Kidney (tissue), 14 donors: ENCODE data around the gene ABHD16B. TPM values are rescaled to one million over a fixed set of nuclear protein-coding genes. Genes with fewer than 3 reads are reported as not detected.
"Not testable (repeated sequence)": the region's sequence is repeated elsewhere in the genome, so short reads cannot be mapped to it uniquely, and the experiment has no call there.

Experiments
- DNase-seq, 5 donors: peaks; one replicate each; pipeline ENCODE4 v3.0.0-alpha.2; 2013 to 2020
- FAIRE-seq: peaks from 2 replicates; lab custom pipeline; 2012; peaks lifted over from hg19 to GRCh38; lab: Jason Lieb, UNC
- H3K27ac ChIP-seq, 2 donors: one replicate each; pipeline ENCODE4 v1.7.0; 2013; ENCODE audit warnings: low read depth in 2 of 2, low read length in 2 of 2, inconsistent platforms in 1 of 2
- H3K27me3 ChIP-seq: one replicate; pipeline ENCODE4 v1.7.1; 2013; ENCODE audit warnings: low read length, inconsistent platforms; ENCODE audit not compliant: control insufficient read depth, insufficient read depth
- H3K36me3 ChIP-seq, 3 donors: one replicate each; pipeline versions ENCODE4 v1.7.0 to v1.7.1; 2013; ENCODE audit warnings: low read length in 3 of 3, control low read depth in 1 of 3, inconsistent platforms in 1 of 3; ENCODE audit not compliant: insufficient read depth in 3 of 3, control insufficient read depth in 2 of 3
- H3K4me1 ChIP-seq, 3 donors: one replicate each; pipeline versions ENCODE4 v1.7.0 to v1.7.1; 2013; ENCODE audit warnings: low read length in 3 of 3, inconsistent platforms in 1 of 3, low read depth in 1 of 3; ENCODE audit not compliant: control insufficient read depth in 2 of 3, insufficient read depth in 2 of 3
- H3K4me3 ChIP-seq, 3 donors: one replicate each; pipeline versions ENCODE4 v1.7.0 to v1.8.1; 2013; ENCODE audit warnings: low read length in 3 of 3, control low read depth in 1 of 3, inconsistent platforms in 1 of 3
- H3K9ac ChIP-seq, 3 donors: one replicate each; pipeline versions ENCODE4 v1.7.0 to v1.7.1; 2013; ENCODE audit warnings: low read length in 3 of 3, control low read depth in 1 of 3, inconsistent platforms in 1 of 3
- H3K9me3 ChIP-seq, 3 donors: one replicate each; pipeline versions ENCODE4 v1.7.0 to v1.7.1; 2013; ENCODE audit warnings: low read length in 3 of 3, control low read depth in 1 of 3, inconsistent platforms in 1 of 3; ENCODE audit not compliant: control insufficient read depth in 2 of 3, insufficient read depth in 1 of 3
- intact Hi-C: fragments of 100-400 bp; cut with DNase I; formaldehyde crosslinking; loops from one replicate; pipeline ENCODE4 v1.11.1; 2022
- polyA plus RNA-seq: library from polyadenylated mRNA; stranded (reverse); fragments of 350-450 nt; fragmentation: Illumina TruSeq; extraction: RNeasy Lipid Tissue Mini Kit (QIAGEN cat#74804); gene quantifications from one replicate; pipeline ENCODE4 v1.2.3, GENCODE V29; 2014; ENCODE audit warnings: low read depth, low replicate concordance; ENCODE audit not compliant: insufficient read depth
- total RNA-seq: library from RNA; stranded (reverse); fragmentation: NEBNext Ultra II Directional; extraction: Animal tissue kit (Norgen Biotek cat#: 25700); gene quantifications from one replicate; pipeline ENCODE4 v1.2.1, GENCODE V29; 2021
- TF ChIP-seq, protein P1 (sequence below): IDR thresholded peaks from 3 replicates; pipeline ENCODE4 v1.5.1; 2012; ENCODE audit warnings: mild to moderate bottlenecking, moderate library complexity, borderline replicate concordance; ENCODE audit not compliant: insufficient read depth; ENCODE audit errors: extremely low read depth
- donor health status: control.
- donor health status: control.
- donor health status: control.
- donor health status: control.
- donor health status: control.
- donor health status: DM: yes; HTN: yes; CAD: no.
- donor health status: Normal renal cell carcinoma (clear cell type).

Gene ABHD16B
- total and polyA plus RNA-seq, 2 donors from 2014 or later = not detected

DNA sequence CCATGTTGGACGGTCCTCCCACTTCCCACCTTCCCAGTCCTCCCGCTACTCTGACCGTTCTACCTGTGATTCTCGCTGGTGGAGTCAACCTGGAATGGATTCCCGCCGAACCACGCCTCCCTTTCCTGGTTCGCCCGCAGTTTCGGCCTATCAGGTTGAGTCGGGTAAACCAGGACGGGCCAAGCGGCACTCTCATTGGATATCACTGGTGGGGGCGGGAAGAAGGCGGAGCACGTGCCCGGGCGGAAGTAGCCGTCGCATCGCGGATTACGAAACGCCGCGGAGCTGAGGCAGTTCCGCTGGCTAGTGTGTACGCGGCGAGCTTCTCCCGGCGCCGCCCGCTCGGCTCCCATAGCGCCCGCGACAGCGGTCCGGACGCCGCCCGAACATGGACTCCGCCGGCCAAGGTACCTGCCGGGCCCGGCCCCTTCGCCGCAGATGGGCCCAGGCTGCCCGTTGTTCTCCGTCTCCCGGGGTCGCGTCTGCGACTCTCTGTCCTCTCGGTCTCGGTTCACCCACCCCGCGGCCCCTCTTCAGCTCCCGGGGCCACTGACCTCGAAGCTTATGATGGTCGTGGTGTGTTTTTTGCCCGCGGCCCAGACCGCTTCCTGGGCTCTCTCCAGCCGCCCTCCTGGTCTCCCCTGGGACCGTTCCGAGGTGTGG, 3.8 kb downstream of the ABHD16B start, which contains the start of gene TPD52L2:
TPD52L2 (plus strand) TSS at position 293 of the 663 bp plus-strand sequence; CDS start at position 389, 96 bp downstream.
- FAIRE-seq = peak; percentile 92
- Histone ChIP-seq H3K36me3 (peaks cover 0 to 12% (median 7%) of the 10 kb centered on the region in 3 donors), H3K27me3 (no peaks in the 10 kb centered on the region), H3K4me1 (peaks cover 0 to 9% (median 7%) of the 10 kb centered on the region in 3 donors), H3K27ac (peak within 1 kb of the TSS; percentile 90 to 92), H3K9ac (peak within 1 kb of the TSS; percentile 63 to 81 (median 79)), H3K9me3 (no peaks in the 10 kb centered on the region), H3K4me3 (peak within 1 kb of the TSS; percentile 78 to 84 (median 81))
- DNase-seq = peak; percentile 99
- intact Hi-C loops = no loop called here
- TF ChIP-seq, protein P1, sequence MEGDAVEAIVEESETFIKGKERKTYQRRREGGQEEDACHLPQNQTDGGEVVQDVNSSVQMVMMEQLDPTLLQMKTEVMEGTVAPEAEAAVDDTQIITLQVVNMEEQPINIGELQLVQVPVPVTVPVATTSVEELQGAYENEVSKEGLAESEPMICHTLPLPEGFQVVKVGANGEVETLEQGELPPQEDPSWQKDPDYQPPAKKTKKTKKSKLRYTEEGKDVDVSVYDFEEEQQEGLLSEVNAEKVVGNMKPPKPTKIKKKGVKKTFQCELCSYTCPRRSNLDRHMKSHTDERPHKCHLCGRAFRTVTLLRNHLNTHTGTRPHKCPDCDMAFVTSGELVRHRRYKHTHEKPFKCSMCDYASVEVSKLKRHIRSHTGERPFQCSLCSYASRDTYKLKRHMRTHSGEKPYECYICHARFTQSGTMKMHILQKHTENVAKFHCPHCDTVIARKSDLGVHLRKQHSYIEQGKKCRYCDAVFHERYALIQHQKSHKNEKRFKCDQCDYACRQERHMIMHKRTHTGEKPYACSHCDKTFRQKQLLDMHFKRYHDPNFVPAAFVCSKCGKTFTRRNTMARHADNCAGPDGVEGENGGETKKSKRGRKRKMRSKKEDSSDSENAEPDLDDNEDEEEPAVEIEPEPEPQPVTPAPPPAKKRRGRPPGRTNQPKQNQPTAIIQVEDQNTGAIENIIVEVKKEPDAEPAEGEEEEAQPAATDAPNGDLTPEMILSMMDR = no peak

DNA sequence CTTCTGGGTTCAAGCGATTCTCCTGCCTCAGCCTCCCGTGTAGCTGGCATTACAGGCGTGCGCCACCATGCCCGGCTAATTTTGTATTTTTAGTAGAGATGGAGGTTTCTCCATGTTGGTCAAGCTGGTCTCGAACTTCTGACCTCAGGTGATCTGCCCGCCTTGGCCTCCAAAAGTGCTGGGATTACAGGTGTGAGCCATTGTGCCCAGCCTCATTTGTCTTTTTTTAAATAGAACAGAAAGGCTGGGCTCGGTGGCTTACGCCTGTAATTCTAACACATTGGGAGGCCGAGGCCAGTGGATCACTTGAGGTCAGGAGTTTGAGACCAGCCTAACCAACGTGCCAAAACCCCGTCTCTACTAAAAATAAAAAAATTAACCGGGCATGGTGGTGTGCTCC, 5.7 kb downstream of the ABHD16B start:
- H3K27ac ChIP-seq, intact Hi-C loops, FAIRE-seq, H3K4me3 ChIP-seq, H3K9ac ChIP-seq, H3K4me1 ChIP-seq, H3K9me3 ChIP-seq, H3K27me3 ChIP-seq, DNase-seq: not testable (repeated sequence)
- peaks cover 0 to 14% (median 10%) of the 10 kb centered on the region in 3 donors for H3K36me3 ChIP-seq

DNA sequence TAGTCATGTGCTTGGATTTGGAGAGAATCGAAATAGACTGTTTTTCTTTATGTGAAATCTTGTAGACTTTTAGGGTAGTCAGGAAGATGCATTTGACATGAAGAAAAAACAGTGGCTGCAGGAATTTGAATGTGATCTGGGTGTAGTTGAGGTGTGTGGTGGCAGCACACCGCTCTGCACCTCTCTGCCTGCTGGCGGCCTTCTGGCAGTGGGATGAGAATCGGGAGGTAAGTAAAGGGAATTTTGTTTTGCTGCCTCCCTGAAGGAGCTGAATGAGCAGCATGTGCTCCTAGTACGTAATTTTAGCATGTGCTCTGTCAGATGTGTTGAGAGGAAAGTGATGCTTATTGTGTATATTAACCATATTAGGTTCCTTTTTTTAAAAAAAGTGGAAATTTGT, 7.0 kb downstream of the ABHD16B start:
- H3K4me1 ChIP-seq = peaks cover 0 to 9% (median 4%) of the 10 kb centered on the region in 3 donors

DNA sequence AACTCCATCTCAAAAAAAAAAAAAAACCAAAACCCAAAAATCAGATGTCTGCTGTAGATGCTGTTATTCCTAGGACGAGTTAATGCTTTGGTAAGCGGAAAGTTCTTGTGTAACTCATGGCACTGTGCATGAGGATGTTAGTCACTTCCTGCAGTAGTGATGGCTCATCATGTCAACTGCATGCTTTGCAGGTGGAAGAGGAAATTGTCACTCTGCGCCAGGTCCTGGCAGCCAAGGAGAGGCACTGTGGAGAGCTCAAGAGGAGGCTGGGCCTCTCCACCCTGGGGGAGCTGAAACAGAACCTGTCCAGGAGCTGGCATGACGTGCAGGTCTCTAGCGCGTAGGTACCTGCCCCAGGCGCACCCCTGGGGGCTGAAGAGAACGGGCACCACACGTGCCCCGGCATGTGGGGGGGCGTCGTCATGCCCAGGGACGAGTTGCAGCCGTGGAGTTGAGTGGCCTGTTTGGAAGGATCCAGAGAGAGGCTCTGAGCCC, 12.2 kb downstream of the ABHD16B start:
- DNase-seq = peak in 1 of 5 donors; percentile 47
- no peak overlapping the region for H3K4me3 ChIP-seq

More for the DNA sequence above, 7.0 kb downstream of the ABHD16B start:
- TF ChIP-seq, protein P1 = no peak
- Histone ChIP-seq H3K4me3 (no peak overlapping the region), H3K9ac (no peak overlapping the region), H3K9me3 (no peaks in the 10 kb centered on the region), H3K27me3 (no peaks in the 10 kb centered on the region), H3K27ac (no peak overlapping the region), H3K36me3 (peaks cover 0 to 16% (median 12%) of the 10 kb centered on the region in 3 donors)
- FAIRE-seq (no peak), DNase-seq (no peak)
- intact Hi-C loops = no loop called here

DNA sequence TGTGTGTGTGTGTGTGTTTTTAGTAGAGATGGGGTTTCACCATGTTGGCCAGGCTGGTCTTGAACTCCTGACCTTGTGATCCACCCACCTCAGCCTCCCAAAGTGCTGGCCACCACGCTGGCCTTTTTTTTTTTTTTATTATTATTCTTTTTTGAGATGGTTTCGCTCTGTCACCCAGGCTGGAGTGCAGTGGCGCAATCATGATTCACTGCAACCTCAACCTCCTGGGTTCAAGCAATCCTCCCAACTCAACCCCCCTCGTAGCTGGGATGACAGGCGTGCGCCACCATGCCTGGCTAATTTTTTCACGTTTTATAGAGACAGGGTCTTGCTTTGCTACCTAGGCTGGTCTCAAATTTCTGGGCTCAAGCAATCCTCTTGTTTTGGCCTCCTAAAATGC, 12.9 kb downstream of the ABHD16B start:
- H3K9ac ChIP-seq, H3K27ac ChIP-seq, DNase-seq, intact Hi-C loops, H3K4me1 ChIP-seq, H3K27me3 ChIP-seq, FAIRE-seq, H3K9me3 ChIP-seq, H3K4me3 ChIP-seq: not testable (repeated sequence)
- H3K36me3 ChIP-seq = peaks cover 5 to 44% (median 36%) of the 10 kb centered on the region in 3 donors

More for the DNA sequence above, 12.2 kb downstream of the ABHD16B start:
- Histone ChIP-seq H3K9me3 (no peaks in the 10 kb centered on the region), H3K4me1 (no peaks in the 10 kb centered on the region), H3K27me3 (no peaks in the 10 kb centered on the region), H3K27ac (no peak overlapping the region), H3K9ac (no peak overlapping the region), H3K36me3 (peaks cover 5 to 49% (median 36%) of the 10 kb centered on the region in 3 donors)
- intact Hi-C loops = no loop called here
- no peak for FAIRE-seq
- TF ChIP-seq, protein P1 = no peak
